Lower leg skin (tissue), 3 donors: ENCODE measurements around the gene DHRS7B.

Experiments
- POLR2A ChIP-seq, 2 donors: fragments of 450-650 bp; IDR thresholded peaks; one replicate each; pipeline ENCODE4 v1.6.1; 2016 to 2017; ENCODE audit warnings: antibody characterized with exemption in 2 of 2, mild to moderate bottlenecking in 1 of 2, moderate library complexity in 1 of 2
- TF ChIP-seq, protein P1 (sequence below), 3 donors: fragments of 450-650 bp; IDR thresholded peaks; one replicate each; pipeline ENCODE4 v1.5.1; 2016; ENCODE audit warnings: antibody characterized with exemption in 3 of 3, mild to moderate bottlenecking in 3 of 3, moderate library complexity in 2 of 3

DNA sequence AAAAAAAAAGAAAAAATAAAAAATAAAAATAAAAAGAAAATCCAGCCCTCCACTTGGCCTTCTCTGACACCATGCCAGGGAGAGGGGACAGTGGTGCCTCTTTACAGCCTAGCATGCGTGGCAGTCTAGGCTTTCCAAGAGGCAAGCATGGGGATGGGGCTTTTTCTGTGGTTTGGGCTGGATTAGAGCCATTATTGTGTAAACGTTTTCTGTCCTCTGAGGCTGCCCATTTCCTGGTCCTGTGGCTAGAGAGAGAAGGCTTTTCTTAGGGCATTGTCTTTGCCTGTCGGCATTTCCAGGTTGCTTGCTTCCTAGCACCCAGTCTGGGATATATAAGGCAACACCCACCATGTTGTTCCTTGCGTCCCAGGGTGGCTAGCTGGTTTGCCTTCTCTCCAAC is 2.7 kb upstream of the DHRS7B start:
- TF ChIP-seq, protein P1, sequence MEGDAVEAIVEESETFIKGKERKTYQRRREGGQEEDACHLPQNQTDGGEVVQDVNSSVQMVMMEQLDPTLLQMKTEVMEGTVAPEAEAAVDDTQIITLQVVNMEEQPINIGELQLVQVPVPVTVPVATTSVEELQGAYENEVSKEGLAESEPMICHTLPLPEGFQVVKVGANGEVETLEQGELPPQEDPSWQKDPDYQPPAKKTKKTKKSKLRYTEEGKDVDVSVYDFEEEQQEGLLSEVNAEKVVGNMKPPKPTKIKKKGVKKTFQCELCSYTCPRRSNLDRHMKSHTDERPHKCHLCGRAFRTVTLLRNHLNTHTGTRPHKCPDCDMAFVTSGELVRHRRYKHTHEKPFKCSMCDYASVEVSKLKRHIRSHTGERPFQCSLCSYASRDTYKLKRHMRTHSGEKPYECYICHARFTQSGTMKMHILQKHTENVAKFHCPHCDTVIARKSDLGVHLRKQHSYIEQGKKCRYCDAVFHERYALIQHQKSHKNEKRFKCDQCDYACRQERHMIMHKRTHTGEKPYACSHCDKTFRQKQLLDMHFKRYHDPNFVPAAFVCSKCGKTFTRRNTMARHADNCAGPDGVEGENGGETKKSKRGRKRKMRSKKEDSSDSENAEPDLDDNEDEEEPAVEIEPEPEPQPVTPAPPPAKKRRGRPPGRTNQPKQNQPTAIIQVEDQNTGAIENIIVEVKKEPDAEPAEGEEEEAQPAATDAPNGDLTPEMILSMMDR (IDR thresholded peaks at IDR 0.05), result no peak
- TF ChIP-seq POLR2A (IDR thresholded peaks at IDR 0.05), result no peak
